Osteoblast (primary cell): ENCODE data around the gene CNTD1. TPM values are rescaled to one million over a fixed set of nuclear protein-coding genes. Genes with fewer than 3 reads are reported as not detected.

ENCODE experiments used
- DNase-seq: peaks from one replicate; pipeline ENCODE4 v3.0.0; 2011; ENCODE audit warnings: low spot score, mixed read lengths; ENCODE audit not compliant: insufficient read length; ENCODE audit errors: missing footprints
- H2AFZ ChIP-seq: 2 replicates; pipeline ENCODE4 v1.6.0; 2011; ENCODE audit warnings: mild to moderate bottlenecking, low read length
- H3K27ac ChIP-seq: 2 replicates; pipeline ENCODE4 v1.5.1; 2011; ENCODE audit warnings: mild to moderate bottlenecking, low read depth, low read length, moderate library complexity
- H3K27me3 ChIP-seq: 2 replicates; pipeline ENCODE4 v1.6.0; 2012; ENCODE audit warnings: mild to moderate bottlenecking, control low read depth, inconsistent platforms, low read length, moderate library complexity; ENCODE audit not compliant: insufficient read depth
- H3K36me3 ChIP-seq: 2 replicates; pipeline ENCODE4 v1.5.1; 2011; ENCODE audit warnings: mild to moderate bottlenecking, low read length, control low read depth, moderate library complexity; ENCODE audit not compliant: insufficient read depth
- H3K4me1 ChIP-seq: 2 replicates; pipeline ENCODE4 v1.5.1; 2011; ENCODE audit warnings: mild to moderate bottlenecking, low read length, control low read depth, moderate library complexity; ENCODE audit not compliant: insufficient read depth
- H3K4me2 ChIP-seq: 2 replicates; pipeline ENCODE4 v1.6.0; 2011; ENCODE audit warnings: mild to moderate bottlenecking, low read length; ENCODE audit not compliant: insufficient read depth
- H3K4me3 ChIP-seq: fragments of 200-600 bp; sonication (generic); 3 replicates; pipeline ENCODE4 v1.5.1; 2012; ENCODE audit warnings: mild to moderate bottlenecking, low read length, inconsistent platforms; ENCODE audit not compliant: insufficient read depth
- H3K79me2 ChIP-seq: 2 replicates; pipeline ENCODE4 v1.6.0; 2012; ENCODE audit warnings: mild to moderate bottlenecking, low read length, control low read depth, inconsistent platforms; ENCODE audit not compliant: insufficient read depth
- H3K9me3 ChIP-seq: 2 replicates; pipeline ENCODE4 v1.5.1; 2011; ENCODE audit warnings: low read depth, low read length, control low read depth
- H4K20me1 ChIP-seq: 2 replicates; pipeline ENCODE4 v1.6.0; 2012; ENCODE audit warnings: mild to moderate bottlenecking, low read length, control low read depth; ENCODE audit not compliant: insufficient read depth
- total RNA-seq: library from RNA; depleted of rRNA; stranded (reverse); fragments of >200 nt; gene quantifications from 2 replicates; pipeline ENCODE4 v1.2.3, GENCODE V29; 2012
- TF ChIP-seq, protein P1 (sequence below): IDR thresholded peaks from 2 replicates; pipeline ENCODE4 v1.5.1; 2011; ENCODE audit warnings: mild to moderate bottlenecking, low read depth, low read length, moderate library complexity; ENCODE audit errors: extremely low read depth

CNTD1 gene
- total RNA-seq, 1 donor: not detected

DNA sequence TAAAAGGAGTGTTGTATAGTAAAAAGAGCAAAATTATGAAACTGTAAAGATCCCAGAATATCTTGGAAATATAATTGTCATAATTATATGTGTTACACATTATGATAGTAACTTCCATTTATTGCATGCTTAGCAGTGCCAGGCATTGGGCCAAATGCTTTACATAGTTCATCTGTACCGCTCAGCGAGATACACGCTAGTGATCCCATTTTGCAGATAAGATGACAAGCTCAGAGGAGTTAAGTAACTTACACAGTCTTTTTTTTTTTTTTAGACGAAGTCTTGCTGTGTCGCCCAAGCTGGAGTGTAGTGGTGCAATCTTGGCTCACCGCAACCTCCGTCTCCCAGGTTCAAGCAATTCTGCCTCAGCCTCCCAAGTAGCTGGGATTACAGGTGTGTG lies 47.0 kb upstream of the CNTD1 start:
- TF ChIP-seq, protein P1, sequence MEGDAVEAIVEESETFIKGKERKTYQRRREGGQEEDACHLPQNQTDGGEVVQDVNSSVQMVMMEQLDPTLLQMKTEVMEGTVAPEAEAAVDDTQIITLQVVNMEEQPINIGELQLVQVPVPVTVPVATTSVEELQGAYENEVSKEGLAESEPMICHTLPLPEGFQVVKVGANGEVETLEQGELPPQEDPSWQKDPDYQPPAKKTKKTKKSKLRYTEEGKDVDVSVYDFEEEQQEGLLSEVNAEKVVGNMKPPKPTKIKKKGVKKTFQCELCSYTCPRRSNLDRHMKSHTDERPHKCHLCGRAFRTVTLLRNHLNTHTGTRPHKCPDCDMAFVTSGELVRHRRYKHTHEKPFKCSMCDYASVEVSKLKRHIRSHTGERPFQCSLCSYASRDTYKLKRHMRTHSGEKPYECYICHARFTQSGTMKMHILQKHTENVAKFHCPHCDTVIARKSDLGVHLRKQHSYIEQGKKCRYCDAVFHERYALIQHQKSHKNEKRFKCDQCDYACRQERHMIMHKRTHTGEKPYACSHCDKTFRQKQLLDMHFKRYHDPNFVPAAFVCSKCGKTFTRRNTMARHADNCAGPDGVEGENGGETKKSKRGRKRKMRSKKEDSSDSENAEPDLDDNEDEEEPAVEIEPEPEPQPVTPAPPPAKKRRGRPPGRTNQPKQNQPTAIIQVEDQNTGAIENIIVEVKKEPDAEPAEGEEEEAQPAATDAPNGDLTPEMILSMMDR: no peak
- no peaks in the 10 kb centered on the region for H4K20me1 ChIP-seq
- DNase-seq: no peak

GRCh38 chr17:42754782-42755181 lies 43.9 kb upstream of the CNTD1 start:
- Histone ChIP-seq H4K20me1 (no peaks in the 10 kb centered on the region), H3K79me2 (no peaks in the 10 kb centered on the region), H3K9me3 (no peaks in the 10 kb centered on the region), H3K27ac (no peak overlapping the region), H3K27me3 (peaks cover 26% of the 10 kb centered on the region), H3K36me3 (no peaks in the 10 kb centered on the region), H2AFZ (no peak overlapping the region), H3K4me1 (no peaks in the 10 kb centered on the region), H3K4me2 (no peak overlapping the region), H3K4me3 (no peak overlapping the region)
- TF ChIP-seq, protein P1: no peak
- no peak for DNase-seq

More for the DNA sequence above, 47.0 kb upstream of the CNTD1 start:
- Histone ChIP-seq H3K36me3 (no peaks in the 10 kb centered on the region), H3K27me3 (peaks cover 11% of the 10 kb centered on the region), H3K27ac (no peak overlapping the region), H3K9me3 (no peaks in the 10 kb centered on the region), H3K4me3 (no peak overlapping the region), H3K79me2 (no peaks in the 10 kb centered on the region), H2AFZ (no peak overlapping the region), H3K4me2 (no peak overlapping the region), H3K4me1 (peaks cover 6% of the 10 kb centered on the region)

DNA sequence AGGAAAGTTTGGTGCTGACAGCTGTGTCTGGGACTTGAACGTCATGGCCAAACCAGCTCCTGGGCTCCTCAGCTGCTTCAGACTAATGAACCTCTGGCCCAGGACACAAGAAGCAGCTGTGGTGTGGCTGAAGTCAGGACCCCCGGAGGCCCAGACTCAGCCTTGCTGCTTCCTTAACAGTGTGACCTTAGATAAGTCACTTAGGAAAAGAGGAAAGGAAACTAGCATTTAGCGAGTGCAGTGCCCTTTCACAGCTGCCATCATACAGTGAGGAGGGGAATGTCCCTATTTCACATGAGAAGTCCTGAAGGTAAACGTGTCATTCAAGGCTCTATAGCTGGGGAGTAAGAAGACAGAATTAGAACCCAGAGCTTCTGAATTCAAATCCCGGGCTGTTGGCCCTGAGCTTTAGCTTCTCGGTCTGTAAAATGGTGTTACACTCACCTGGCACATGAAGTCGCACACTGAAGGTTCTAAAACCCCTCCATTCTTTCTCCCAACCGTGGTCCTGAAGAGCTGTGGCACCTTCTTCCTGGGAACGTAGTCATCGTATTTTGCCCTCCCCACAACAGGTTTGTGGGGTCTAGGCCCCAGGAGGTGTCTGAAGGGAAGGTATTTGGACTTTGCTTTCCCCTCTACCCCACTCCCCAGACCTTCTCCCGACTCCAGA lies 38.5 kb upstream of the CNTD1 start:
- H3K27ac ChIP-seq: no peak overlapping the region
- TF ChIP-seq, protein P1: no peak
- peaks cover 46% of the 10 kb centered on the region for H3K27me3 ChIP-seq
- H3K4me2 ChIP-seq: peak overlapping the region; percentile 68
- no peaks in the 10 kb centered on the region for H3K9me3 ChIP-seq
- no peaks in the 10 kb centered on the region for H4K20me1 ChIP-seq
- H2AFZ ChIP-seq: no peak overlapping the region
- peak; percentile 36 for DNase-seq
- no peaks in the 10 kb centered on the region for H3K4me1 ChIP-seq
- H3K4me3 ChIP-seq: no peak overlapping the region
- H3K36me3 ChIP-seq: no peaks in the 10 kb centered on the region
- H3K79me2 ChIP-seq: no peaks in the 10 kb centered on the region

DNA sequence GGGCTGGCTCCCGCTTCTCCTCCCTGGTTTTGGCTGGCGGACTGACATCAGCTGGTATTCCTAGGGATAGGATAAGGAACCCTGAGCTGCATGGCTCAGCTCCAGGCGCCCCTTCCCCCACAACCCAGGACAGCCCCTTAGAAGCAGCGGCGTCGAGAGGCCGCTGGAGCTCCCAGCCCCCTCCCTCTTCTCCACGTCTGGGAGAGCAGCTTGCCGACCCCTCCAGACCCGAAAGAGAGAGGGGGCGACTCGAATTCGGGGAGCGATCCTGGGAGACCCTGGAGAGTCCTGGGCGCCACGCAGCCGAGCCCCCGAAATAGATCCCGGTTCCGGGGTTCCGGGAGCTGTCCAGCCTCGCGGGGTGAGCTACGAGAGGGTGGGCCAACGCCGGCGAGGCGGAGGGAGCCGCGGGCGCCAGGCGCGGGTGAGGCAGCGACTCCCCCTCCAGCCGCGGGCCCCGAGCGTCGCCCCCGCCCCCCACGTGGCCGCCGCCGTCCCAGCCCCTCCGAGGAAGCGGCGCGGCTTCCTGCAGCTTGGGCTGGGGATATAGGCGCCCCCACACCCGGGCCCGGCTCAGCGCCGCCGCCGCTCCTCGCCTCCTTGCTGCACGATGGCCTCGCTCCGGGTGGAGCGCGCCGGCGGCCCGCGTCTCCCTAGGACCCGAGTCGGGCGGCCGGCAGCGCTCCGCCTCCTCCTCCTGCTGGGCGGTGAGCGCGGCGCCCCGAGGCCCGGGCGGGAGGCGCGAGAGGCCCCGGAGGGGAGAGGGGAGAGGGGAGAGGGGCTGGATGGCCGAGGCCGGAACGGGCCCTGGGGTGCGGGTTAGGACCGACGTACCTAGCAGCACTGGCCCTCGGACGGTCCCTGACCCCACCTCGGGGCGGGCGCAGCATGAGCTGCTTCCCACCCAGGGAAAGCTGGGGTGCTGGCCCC lies 37.7 kb upstream of the CNTD1 start, which contains the start of gene RAMP2:
RAMP2 (plus strand) TSS at position 576 of the 930 bp plus-strand sequence; CDS start at position 611, 35 bp downstream.
- Histone ChIP-seq H3K9me3 (no peaks in the 10 kb centered on the region), H3K36me3 (no peaks in the 10 kb centered on the region), H2AFZ (peak within 1 kb of the TSS; percentile 29), H3K27ac (no peak within 1 kb of the TSS), H3K4me2 (peak within 1 kb of the TSS; percentile 68), H4K20me1 (no peaks in the 10 kb centered on the region), H3K79me2 (no peaks in the 10 kb centered on the region), H3K4me1 (no peaks in the 10 kb centered on the region), H3K27me3 (peaks cover 44% of the 10 kb centered on the region), H3K4me3 (peak within 1 kb of the TSS; percentile 54)
- TF ChIP-seq, protein P1: no peak
- DNase-seq: no peak
